22Rv1 (cell line): Measurements from ENCODE around the gene RAB1B.

Source experiments
- CTCF ChIP-seq: fragments of 450-650 bp; IDR thresholded peaks from 2 replicates; pipeline ENCODE4 v1.5.1; 2017; ENCODE audit warnings: mild to moderate bottlenecking
- ZFX ChIP-seq: fragments of 450-650 bp; IDR thresholded peaks from 2 replicates; pipeline ENCODE4 v1.6.1; 2017; ENCODE audit warnings: antibody characterized with exemption, borderline replicate concordance

DNA sequence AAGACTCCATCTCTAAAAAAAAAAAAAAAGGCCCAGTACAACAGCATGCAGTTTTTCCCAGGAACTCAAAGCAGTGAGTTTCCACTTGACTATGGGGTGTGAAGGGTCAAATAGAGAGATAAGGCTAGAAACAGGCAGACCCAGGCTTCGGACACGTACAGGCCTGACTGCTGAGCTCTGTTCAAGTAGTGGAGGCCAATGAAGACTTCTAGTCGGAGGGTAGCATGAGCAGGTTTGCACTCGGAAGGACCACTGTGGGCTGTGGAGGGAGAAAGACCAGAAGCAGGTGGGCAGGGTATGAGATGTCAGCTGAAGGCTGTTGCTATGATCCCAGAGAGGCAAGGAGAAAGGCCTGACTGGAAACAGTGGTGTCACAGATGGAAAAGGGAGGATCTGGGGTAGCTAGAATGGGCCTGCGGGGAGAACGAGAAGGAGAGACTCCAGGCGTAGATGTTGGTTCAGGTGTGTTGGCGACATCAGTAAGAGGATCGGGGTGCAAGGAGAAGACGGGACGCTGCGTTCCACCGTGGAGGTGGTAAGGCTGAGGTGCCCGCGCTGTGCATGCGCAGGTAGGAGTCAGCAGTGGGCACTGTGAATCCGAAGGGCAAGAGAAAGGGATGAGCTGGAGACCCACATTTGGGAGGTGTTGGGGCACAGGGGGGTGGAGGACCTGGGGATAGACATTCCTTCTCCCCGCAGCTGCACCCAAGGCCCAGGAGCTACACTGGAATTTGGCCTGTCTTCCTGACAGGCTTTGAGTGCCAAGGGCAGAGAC is 49.4 kb upstream of the RAB1B start:
- TF ChIP-seq CTCF (no peak), ZFX (no peak)
